GM21360 (cell line): ENCODE measurements around the gene LRRC3B.

ENCODE experiments used
- ATAC-seq: cut with Tn5 transposase; IDR thresholded peaks from one replicate; pipeline ENCODE4 v1.9.1; 2021; ENCODE audit warnings: mild to moderate bottlenecking, moderate library complexity; ENCODE audit not compliant: unreplicated experiment

LRRC3B gene

DNA sequence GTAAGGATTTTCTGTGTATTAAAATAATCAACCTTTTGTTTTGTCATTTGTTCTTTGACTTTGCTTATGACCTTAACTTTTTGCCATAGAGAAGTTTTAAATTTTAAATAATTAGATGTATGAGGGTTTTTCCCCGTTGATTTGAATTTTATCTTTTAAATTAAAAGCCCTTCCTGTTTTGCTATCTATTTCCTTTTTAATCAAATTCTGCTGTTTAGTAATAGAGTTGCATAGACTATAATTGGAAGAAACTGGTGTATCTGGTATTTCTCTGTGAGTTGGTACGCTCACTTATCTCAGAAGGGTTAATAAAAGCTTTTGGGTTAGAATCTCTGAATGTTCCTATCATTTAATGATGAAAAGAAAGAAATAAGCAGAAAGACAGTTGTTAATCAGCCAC lies 82.2 kb downstream of the LRRC3B start:
- no peak for ATAC-seq

DNA sequence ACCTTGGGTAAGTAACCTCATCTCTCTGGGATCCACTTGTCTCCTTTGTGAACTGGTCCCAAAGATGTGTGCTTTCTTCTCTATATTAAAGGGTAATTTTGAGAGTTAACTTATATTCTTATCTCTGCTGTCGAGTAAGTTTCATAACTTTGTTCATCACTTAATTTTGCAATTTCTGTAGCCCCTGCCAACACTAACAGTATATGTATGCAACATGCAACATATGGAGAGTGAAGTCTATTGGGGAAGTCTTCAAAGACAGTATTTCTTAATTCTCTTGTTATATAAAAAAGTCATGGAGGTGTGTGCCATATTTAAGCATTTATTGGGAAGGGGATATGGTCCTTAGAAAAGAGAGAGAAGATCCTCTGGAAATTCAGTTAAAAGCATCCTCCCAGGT lies 85.9 kb downstream of the LRRC3B start:
- no peak for ATAC-seq

DNA sequence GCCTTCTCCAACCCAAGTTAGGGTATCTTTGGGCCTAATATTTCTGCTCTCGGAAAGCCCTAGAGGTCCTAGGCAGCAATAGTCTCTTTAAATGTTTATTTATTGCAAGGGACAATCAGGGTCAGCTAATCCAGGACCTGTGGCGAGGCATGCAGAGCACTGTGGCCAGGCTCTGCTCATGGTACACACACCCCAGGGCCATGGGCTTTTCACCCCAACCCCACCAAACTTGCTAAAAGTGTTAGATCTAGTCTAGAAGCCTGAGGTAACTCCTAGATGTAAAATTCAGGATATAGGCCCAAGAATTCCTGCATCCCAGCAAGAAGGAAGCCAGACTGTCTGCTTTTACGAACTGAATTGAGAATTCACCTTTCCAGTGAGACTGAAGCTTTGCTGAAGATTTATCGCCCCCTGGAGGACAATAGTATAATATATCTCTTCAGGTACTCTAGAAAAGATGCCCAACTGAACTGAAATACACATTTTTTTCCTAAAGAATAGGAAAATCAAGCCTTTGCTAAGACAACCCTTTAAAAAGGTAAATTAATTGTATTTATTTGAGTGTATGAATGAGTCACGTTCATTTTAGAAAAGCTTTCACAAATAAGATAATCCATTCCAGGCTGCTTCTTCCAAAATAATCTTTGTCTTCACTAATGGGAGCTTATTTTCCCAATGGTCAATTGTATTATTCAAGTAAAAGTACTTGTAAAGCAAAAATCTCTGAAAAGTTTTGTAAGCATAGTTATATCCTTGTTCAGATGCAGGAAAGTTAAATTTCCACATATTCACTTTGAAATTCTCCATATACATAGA lies 89.8 kb downstream of the LRRC3B start:
- ATAC-seq: peak; percentile 74

DNA sequence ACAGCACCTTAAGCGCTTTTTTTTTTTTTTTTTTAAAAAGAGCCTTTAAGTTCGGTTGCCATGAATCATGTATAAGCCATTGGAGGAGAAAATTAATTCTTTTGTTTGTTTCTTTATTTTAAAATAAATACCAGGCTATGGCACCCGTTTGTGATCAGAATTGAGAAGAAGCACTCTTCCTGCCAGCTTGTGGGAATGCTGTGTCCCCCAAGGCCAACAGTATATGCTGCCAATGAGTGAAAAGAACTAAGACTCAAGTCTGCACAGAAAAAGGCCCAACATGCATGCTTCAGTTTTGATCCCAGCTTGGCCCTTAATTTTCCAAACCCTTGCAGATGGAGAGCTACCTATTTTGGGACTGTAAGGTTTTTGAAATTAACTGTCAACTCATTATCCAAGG lies 90.5 kb downstream of the LRRC3B start:
- no peak for ATAC-seq

DNA sequence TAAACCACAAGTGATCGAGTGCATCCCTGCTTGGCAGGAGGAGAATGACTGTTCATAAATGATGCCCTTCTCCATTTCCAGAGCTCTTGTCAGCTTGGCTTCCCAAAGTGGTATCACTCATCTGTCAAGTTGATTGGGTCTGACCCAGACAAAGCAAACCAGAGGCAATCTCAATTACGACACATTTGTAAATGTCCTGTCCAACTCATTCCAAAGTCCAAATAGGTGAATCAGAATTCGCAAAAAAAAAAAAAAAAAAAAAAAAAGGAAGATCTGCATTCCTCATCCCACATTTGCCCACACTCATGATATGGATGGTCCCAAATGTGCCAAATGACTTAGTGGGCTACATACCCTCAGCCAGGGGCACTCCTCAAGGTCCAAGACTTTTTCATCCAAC lies 91.9 kb downstream of the LRRC3B start:
- ATAC-seq: no peak

DNA sequence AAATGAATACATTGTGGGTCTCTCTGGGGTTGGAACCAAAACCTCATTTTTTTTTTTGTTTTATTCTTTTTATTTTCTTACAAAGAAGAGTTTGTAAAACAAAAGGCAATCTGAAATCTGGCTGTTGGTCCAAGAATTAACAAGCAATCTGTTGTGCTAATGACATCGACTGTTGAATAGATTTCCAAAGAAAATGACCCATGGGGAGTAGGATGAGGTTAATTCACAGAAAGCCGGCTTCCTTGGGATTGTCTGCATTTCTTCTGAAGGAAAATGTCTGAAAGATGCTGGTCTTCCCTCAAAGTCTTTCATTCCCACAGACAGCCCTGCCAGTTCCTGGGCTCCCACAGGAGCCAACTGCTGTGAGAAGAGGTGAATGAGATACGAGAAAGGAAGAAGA lies 92.9 kb downstream of the LRRC3B start:
- ATAC-seq: no peak

DNA sequence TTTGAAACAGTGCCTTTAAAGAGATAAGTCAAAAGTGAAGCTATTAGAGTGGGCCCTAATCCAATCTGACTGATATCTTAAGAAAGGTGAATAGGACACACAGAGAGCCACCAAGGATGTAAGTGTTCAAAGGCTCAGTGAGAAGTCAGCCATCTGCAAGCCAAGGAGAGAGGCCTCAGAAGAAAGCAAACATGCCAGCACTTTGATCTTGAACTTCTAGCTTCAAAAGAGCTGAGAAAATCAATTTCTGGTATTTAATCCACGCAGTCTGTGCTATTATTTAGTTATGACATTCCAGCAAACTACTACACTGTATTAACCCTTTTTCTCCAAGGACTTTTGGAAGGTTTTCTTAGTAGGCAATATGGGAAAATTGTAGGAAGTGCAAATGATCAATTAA lies 95.7 kb downstream of the LRRC3B start:
- ATAC-seq: no peak

DNA sequence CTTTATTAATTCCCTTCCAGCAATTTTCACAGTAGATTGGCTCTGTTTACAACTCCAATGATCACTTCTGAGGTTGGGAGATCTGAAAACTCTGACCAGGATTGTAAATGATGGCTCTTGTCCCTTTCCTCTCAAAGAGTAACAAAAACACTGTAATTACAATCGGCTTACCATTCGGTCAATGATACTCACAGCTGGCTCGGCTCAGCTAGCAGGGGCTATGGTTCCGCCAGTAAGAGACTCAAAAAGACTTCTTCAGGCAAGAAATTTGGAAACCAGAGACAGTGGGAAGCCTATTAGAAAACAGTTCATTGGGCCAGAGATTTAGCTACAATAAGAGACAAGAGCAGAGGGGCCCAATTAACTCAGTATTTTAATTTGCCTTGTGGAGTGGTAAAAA lies 96.6 kb downstream of the LRRC3B start:
- no peak for ATAC-seq

DNA sequence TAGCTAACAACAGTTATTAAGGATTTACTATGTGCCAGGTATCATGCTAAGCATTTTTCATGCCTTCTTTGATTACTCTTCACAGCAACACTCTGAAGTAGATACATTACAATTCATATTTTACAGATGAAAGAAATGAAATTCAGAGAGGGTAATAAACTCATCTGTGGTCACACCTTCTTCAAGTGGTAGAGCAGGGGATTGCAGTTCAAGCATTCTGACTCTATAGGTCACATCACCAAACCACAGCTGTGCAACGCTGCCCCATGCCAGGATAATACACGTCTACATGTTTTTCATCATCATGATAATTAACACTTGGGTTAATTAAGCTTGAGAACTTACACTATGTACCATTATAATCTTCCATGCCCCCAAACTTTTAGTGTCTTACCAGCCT lies 98.5 kb downstream of the LRRC3B start:
- ATAC-seq: no peak

DNA sequence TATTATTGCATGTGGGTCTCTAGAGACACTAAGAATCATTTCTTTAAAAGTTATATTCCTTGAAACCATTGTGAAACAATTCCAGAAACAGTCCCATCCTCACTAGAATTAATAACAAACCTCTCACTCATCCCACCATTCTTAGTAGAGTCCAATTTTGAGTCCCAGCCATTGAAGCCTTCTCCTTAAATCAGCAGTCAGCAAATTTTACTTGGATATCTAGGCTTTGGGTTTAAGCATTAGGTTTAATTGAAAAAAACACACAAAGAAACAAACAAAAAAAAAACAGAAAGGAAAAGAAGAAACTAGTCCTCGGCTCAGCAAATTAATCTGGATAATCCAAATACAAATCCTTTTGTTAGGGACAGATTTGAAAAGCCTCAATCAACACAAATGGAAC lies 109.3 kb downstream of the LRRC3B start:
- ATAC-seq: no peak

DNA sequence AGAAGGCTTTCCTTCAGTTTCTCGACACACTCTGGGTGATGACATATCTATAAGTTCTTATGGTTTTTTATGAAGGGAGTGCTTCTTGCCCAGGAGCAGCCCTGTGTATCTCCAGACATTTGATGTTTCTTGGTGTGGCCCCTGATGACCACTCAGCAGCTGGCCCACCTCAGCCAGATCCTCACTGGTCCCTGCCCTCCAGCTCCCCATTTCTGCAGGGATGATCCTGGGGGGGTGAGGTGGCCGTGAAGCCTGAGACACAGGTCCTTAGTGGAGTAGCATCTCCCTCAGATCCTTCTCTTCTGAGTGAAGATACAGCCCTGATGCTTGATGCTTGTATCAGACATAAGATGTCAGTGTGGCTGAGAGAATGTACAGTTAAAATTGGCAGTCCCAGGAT lies 127.7 kb downstream of the LRRC3B start:
- ATAC-seq: no peak

DNA sequence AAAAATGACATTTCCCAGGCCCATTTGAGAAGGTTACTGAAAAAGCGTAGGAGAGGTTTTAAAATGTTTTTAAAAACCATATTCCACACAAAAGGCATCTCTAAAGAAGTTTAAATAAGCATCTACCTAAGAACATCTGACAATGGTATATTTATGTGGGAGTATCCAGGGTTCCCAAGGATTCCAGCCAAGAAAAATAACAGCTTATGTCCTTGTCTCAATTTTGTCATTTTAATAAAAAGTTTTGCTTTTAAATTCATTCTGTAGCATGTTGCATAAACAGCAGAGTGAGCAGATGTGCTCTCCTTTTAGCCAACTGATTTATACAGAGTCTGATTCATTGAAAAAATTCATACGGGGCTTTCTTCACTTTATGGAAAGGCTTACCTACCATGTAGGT lies 129.9 kb downstream of the LRRC3B start:
- ATAC-seq: no peak

DNA sequence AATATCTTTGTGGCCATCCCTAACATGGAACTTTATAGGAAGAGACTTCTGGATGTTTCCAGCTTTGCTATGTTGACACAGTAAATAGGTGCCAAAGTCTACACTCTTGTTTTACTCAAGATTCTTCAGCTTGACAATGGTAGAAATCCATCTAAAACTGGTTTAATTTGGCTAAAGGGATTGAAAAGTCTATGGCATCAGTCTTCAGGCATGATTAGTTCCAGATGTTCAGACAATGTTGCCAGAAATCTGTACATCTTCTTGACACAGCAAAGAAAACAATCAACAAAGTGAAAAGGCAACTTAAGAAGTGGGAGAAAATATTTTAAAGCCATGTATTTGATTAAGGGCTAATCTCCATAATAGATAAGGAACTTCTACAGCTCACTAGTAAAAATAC lies 130.5 kb downstream of the LRRC3B start:
- no peak for ATAC-seq

DNA sequence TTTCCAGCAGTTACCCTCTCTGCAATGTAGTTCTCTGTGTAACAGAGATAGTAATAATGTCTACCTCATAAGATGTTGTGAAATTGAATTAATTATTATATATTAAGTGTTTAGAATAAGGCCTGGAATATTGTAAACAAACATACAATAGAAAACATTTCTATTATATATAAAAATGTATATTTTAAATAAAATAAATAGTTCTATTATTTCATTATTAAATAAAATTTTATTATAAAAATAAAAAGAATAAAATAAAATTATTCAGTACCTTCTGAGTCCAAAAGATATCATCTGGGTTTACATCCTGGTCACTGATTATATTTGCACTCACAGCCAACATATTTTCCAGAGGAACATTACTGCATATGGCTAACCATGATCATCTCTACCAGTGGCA lies 135.4 kb downstream of the LRRC3B start:
- ATAC-seq: no peak
